Stimulated activated CD8-positive, alpha-beta memory T cell treated with anti-CD3 and anti-CD28 coated beads, Interleukin-12 subunit alpha, Interleukin-12 subunit beta, amount 100 ng/mL, for 1 hour (primary cell): ENCODE data around the gene SLC22A12.

ENCODE experiments used
- DNase-seq: peaks from one replicate; pipeline ENCODE4 v3.0.0-alpha.2; 2020; ENCODE audit warnings: low read depth

Gene SLC22A12

GRCh38 chr11:64563966-64564365, 27.1 kb upstream of the SLC22A12 start:
- DNase-seq: no peak

- DNase-seq: no peak
Measured at GRCh38 chr11:64564419-64564818, 26.6 kb upstream of the SLC22A12 start.

- no peak for DNase-seq
Measured at GRCh38 chr11:64564947-64565889, 25.8 kb upstream of the SLC22A12 start.

GRCh38 chr11:64566042-64566914, 24.7 kb upstream of the SLC22A12 start:
- DNase-seq: no peak

- DNase-seq: no peak
Measured at GRCh38 chr11:64566915-64567891, 23.8 kb upstream of the SLC22A12 start.

- no peak for DNase-seq
Measured at GRCh38 chr11:64568041-64568571, 22.9 kb upstream of the SLC22A12 start.

- no peak for DNase-seq
Measured at GRCh38 chr11:64568584-64569140, 22.4 kb upstream of the SLC22A12 start.

- DNase-seq: no peak
Measured at GRCh38 chr11:64569300-64569970, 21.6 kb upstream of the SLC22A12 start.

GRCh38 chr11:64570341-64570740, 20.7 kb upstream of the SLC22A12 start:
- no peak for DNase-seq

- DNase-seq: no peak
Measured at GRCh38 chr11:64571050-64571409, 20.0 kb upstream of the SLC22A12 start.

- DNase-seq: no peak
Measured at GRCh38 chr11:64571410-64572091, 19.5 kb upstream of the SLC22A12 start.

- DNase-seq: no peak
Measured at GRCh38 chr11:64572143-64572542, 18.9 kb upstream of the SLC22A12 start.

- DNase-seq: no peak
Measured at GRCh38 chr11:64577202-64577601, 13.8 kb upstream of the SLC22A12 start.

GRCh38 chr11:64580412-64580811, 10.6 kb upstream of the SLC22A12 start:
- DNase-seq: no peak

GRCh38 chr11:64581057-64581523, 9.9 kb upstream of the SLC22A12 start:
- no peak for DNase-seq

GRCh38 chr11:64582885-64583284, 8.1 kb upstream of the SLC22A12 start:
- DNase-seq: no peak

GRCh38 chr11:64583296-64584262, 7.4 kb upstream of the SLC22A12 start:
- DNase-seq: no peak

- no peak for DNase-seq
Measured at GRCh38 chr11:64585150-64585549, 5.9 kb upstream of the SLC22A12 start.

GRCh38 chr11:64586366-64586765, 4.7 kb upstream of the SLC22A12 start:
- no peak for DNase-seq
